Body of pancreas (tissue), 4 donors: Measurements from ENCODE around the gene PDIK1L.

Source experiments
- POLR2A ChIP-seq, 3 donors: fragments of 450-650 bp; IDR thresholded peaks; one replicate each; pipeline ENCODE4 v1.6.1; 2016; ENCODE audit warnings: antibody characterized with exemption in 3 of 3, mild to moderate bottlenecking in 2 of 3
- TF ChIP-seq, protein P1 (sequence below), 7 experiments: fragments of 450-650 bp in 4 of 7; fragments of 200-600 bp in 3 of 7; sonication (generic) in 3 of 7; IDR thresholded peaks; one replicate each; pipeline ENCODE4 v1.5.1; 2016 to 2019; ENCODE audit warnings: antibody characterized with exemption in 7 of 7

- TF ChIP-seq, protein P1, sequence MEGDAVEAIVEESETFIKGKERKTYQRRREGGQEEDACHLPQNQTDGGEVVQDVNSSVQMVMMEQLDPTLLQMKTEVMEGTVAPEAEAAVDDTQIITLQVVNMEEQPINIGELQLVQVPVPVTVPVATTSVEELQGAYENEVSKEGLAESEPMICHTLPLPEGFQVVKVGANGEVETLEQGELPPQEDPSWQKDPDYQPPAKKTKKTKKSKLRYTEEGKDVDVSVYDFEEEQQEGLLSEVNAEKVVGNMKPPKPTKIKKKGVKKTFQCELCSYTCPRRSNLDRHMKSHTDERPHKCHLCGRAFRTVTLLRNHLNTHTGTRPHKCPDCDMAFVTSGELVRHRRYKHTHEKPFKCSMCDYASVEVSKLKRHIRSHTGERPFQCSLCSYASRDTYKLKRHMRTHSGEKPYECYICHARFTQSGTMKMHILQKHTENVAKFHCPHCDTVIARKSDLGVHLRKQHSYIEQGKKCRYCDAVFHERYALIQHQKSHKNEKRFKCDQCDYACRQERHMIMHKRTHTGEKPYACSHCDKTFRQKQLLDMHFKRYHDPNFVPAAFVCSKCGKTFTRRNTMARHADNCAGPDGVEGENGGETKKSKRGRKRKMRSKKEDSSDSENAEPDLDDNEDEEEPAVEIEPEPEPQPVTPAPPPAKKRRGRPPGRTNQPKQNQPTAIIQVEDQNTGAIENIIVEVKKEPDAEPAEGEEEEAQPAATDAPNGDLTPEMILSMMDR (IDR thresholded peaks at IDR 0.05), result no peak
- TF ChIP-seq POLR2A (IDR thresholded peaks at IDR 0.05), result no peak
Observed at GRCh38 chr1:26156285-26157038, 44.8 kb downstream of the PDIK1L start.
